Large intestine (tissue), 3 donors: ENCODE results near the gene FYB1. TPM values are rescaled to one million over a fixed set of nuclear protein-coding genes. Genes with fewer than 3 reads are reported as not detected.

Source experiments
- DNase-seq, 2 donors: peaks; one replicate each; pipeline versions ENCODE4 v3.0.0 to v3.0.0-alpha.2; 2013
- H3K27ac ChIP-seq: one replicate; pipeline ENCODE4 v1.5.1; 2013; ENCODE audit warnings: low read length
- H3K27me3 ChIP-seq: 2 replicates; pipeline ENCODE4 v1.6.1; 2013; ENCODE audit warnings: low read length; ENCODE audit not compliant: control insufficient read depth, insufficient read depth
- H3K36me3 ChIP-seq: 2 replicates; pipeline ENCODE4 v1.6.1; 2013; ENCODE audit warnings: low read length; ENCODE audit not compliant: control insufficient read depth, insufficient read depth
- H3K4me1 ChIP-seq: one replicate; pipeline ENCODE4 v1.6.1; 2013; ENCODE audit warnings: low read length; ENCODE audit not compliant: control insufficient read depth, insufficient read depth
- H3K4me3 ChIP-seq: one replicate; pipeline ENCODE4 v1.5.1; 2013; ENCODE audit warnings: low read length
- H3K9me3 ChIP-seq: one replicate; pipeline ENCODE4 v1.6.1; 2013; ENCODE audit warnings: mild to moderate bottlenecking, low read depth, low read length, moderate library complexity; ENCODE audit not compliant: control insufficient read depth
- WGBS: methylation state at CpG from one replicate; pipeline ENCODE4 v1.1.5; 2013; ENCODE audit warnings: low lambda C conversion rate; ENCODE audit not compliant: insufficient coverage; 5-methylcytosine and 5-hydroxymethylcytosine counted together
- polyA plus RNA-seq: library from polyadenylated mRNA; unstranded; fragments of 120-200 nt; gene quantifications from one replicate; pipeline ENCODE4 v1.2.1, GENCODE V29; 2013

FYB1 gene
- polyA plus RNA-seq, 1 donor = 6.8 TPM

- H3K4me1 ChIP-seq = no peaks in the 10 kb centered on the region
These were observed 46.8 kb downstream of the FYB1 start for GRCh38 chr5:39172593-39172992.

GRCh38 chr5:39171647-39172046, 47.7 kb downstream of the FYB1 start:
- no peaks in the 10 kb centered on the region for H3K27me3 ChIP-seq
- H3K4me1 ChIP-seq = no peaks in the 10 kb centered on the region
- 100% methylated on average over 2 of the region's 4 CpGs for WGBS

More at GRCh38 chr5:39172593-39172992, 46.8 kb downstream of the FYB1 start:
- no peaks in the 10 kb centered on the region for H3K9me3 ChIP-seq
- no peaks in the 10 kb centered on the region for H3K36me3 ChIP-seq
- no peak for DNase-seq
- no peak overlapping the region for H3K27ac ChIP-seq
- no peaks in the 10 kb centered on the region for H3K27me3 ChIP-seq
- 86% methylated on average over 1 of the region's 2 CpGs for WGBS
- H3K4me3 ChIP-seq = no peak overlapping the region

GRCh38 chr5:39169081-39169480, 50.3 kb downstream of the FYB1 start:
- no peak overlapping the region for H3K27ac ChIP-seq
- WGBS = 80% methylated on average over 1 of the region's 4 CpGs
- no peak for DNase-seq
- H3K4me1 ChIP-seq = no peaks in the 10 kb centered on the region
- no peak overlapping the region for H3K4me3 ChIP-seq
- no peaks in the 10 kb centered on the region for H3K27me3 ChIP-seq
- H3K36me3 ChIP-seq = no peaks in the 10 kb centered on the region
- no peaks in the 10 kb centered on the region for H3K9me3 ChIP-seq

More at GRCh38 chr5:39171647-39172046, 47.7 kb downstream of the FYB1 start:
- Histone ChIP-seq H3K4me3 (no peak overlapping the region), H3K27ac (no peak overlapping the region), H3K36me3 (no peaks in the 10 kb centered on the region), H3K9me3 (no peaks in the 10 kb centered on the region)
- DNase-seq = no peak

GRCh38 chr5:39167972-39168342, 51.4 kb downstream of the FYB1 start:
- Histone ChIP-seq H3K36me3 (no peaks in the 10 kb centered on the region), H3K27ac (no peak overlapping the region), H3K9me3 (no peaks in the 10 kb centered on the region), H3K27me3 (no peaks in the 10 kb centered on the region), H3K4me1 (no peaks in the 10 kb centered on the region), H3K4me3 (no peak overlapping the region)
- 83% methylated on average over 2 of the region's 2 CpGs for WGBS
- no peak for DNase-seq

- WGBS = 95% methylated on average over 3 of the region's 5 CpGs
- no peaks in the 10 kb centered on the region for H3K9me3 ChIP-seq
- H3K27me3 ChIP-seq = no peaks in the 10 kb centered on the region
- H3K36me3 ChIP-seq = no peaks in the 10 kb centered on the region
- DNase-seq = peak in 1 of 2 donors; percentile 31
- H3K27ac ChIP-seq = no peak overlapping the region
- H3K4me3 ChIP-seq = no peak overlapping the region
- H3K4me1 ChIP-seq = no peaks in the 10 kb centered on the region
These were observed 52.0 kb downstream of the FYB1 start for GRCh38 chr5:39167141-39167971.

- peak overlapping the region; percentile 23 for H3K27ac ChIP-seq
- no peaks in the 10 kb centered on the region for H3K27me3 ChIP-seq
- H3K36me3 ChIP-seq = no peaks in the 10 kb centered on the region
- no peaks in the 10 kb centered on the region for H3K4me1 ChIP-seq
- no peak overlapping the region for H3K4me3 ChIP-seq
- H3K9me3 ChIP-seq = no peaks in the 10 kb centered on the region
- 100% methylated on average over 3 of the region's 7 CpGs for WGBS
- DNase-seq = peak; percentile 28 to 62
These were observed 54.6 kb downstream of the FYB1 start for GRCh38 chr5:39164529-39165402.

- no peaks in the 10 kb centered on the region for H3K4me1 ChIP-seq
- no peak overlapping the region for H3K4me3 ChIP-seq
- H3K36me3 ChIP-seq = no peaks in the 10 kb centered on the region
- H3K27ac ChIP-seq = no peak overlapping the region
- H3K27me3 ChIP-seq = no peaks in the 10 kb centered on the region
- DNase-seq = no peak
- H3K9me3 ChIP-seq = no peaks in the 10 kb centered on the region
- WGBS = no CpG with 5 or more reads among the region's 1 CpG
These were observed 55.3 kb downstream of the FYB1 start for GRCh38 chr5:39164016-39164415.

- Histone ChIP-seq H3K4me1 (no peaks in the 10 kb centered on the region), H3K27ac (no peak overlapping the region), H3K9me3 (no peaks in the 10 kb centered on the region), H3K36me3 (no peaks in the 10 kb centered on the region), H3K4me3 (no peak overlapping the region), H3K27me3 (no peaks in the 10 kb centered on the region)
- no peak for DNase-seq
These were observed 57.8 kb downstream of the FYB1 start for GRCh38 chr5:39161578-39161977.

GRCh38 chr5:39160576-39161213, 58.7 kb downstream of the FYB1 start:
- Histone ChIP-seq H3K9me3 (no peaks in the 10 kb centered on the region), H3K36me3 (no peaks in the 10 kb centered on the region), H3K4me1 (no peaks in the 10 kb centered on the region), H3K27ac (no peak overlapping the region), H3K27me3 (no peaks in the 10 kb centered on the region), H3K4me3 (no peak overlapping the region)
- 100% methylated on average over 1 of the region's 5 CpGs for WGBS
- DNase-seq = no peak

- Histone ChIP-seq H3K27ac (no peak overlapping the region), H3K36me3 (no peaks in the 10 kb centered on the region), H3K9me3 (no peaks in the 10 kb centered on the region), H3K27me3 (no peaks in the 10 kb centered on the region), H3K4me1 (no peaks in the 10 kb centered on the region), H3K4me3 (no peak overlapping the region)
- DNase-seq = no peak
- WGBS = 100% methylated on average over 1 of the region's 3 CpGs
These were observed 59.4 kb downstream of the FYB1 start for GRCh38 chr5:39159811-39160490.
